HG02588 (cell line): ENCODE data around the gene NAV1.

Experiments used
- ATAC-seq: cut with Tn5 transposase; IDR thresholded peaks from one replicate; pipeline ENCODE4 v1.9.1; 2021; ENCODE audit warnings: mild to moderate bottlenecking, moderate library complexity; ENCODE audit not compliant: unreplicated experiment

NAV1 gene

DNA sequence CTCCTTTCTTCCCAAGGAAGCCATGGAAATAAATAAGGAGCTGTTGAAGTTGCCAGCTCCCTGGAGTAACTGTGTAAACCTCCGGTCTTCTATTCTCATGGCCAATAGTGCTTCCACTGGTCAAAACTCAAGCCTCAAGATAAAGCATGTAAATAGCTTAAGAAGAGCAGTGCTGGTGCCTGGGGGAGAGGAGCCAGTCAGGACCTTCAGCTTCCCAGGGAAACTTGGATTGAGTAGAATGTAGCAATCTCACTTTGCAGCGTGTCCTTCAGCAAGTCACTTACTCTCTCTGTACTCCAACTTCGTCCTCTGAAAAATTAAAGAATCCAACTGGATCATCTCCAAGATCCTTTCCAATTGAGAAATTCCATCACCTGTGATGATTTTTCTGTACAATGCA is 44.7 kb downstream of the NAV1 start:
- no peak for ATAC-seq

DNA sequence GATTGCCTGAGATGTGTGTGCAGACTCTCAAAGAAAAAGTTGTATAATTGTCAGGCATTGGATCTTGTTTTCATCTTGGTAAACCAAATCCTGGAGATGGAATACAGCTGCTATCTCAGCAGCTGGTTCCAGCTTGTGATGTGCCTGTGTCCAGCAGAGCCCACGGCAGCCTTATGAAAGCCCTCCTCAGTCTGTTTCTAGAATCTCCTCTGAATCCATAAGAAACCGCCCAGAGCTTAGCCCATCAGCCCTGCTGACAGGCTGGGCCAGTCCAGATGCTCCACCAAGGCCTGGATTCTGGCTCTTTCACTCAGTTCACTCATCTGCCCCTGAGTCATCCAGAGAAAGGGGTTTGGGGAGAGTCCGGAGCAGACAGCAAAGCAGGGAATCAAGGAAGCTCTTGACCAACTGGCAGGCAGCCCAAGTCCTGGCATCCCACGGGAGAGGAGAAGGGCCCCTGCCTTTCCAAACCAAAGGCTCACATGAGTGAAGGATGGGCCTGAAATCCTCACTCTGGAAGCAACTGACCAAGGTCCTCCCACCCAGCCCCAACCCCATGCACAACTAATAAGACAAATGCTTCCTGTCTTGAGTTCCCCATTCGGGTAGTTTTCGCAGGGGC is 45.7 kb downstream of the NAV1 start:
- no peak for ATAC-seq

DNA sequence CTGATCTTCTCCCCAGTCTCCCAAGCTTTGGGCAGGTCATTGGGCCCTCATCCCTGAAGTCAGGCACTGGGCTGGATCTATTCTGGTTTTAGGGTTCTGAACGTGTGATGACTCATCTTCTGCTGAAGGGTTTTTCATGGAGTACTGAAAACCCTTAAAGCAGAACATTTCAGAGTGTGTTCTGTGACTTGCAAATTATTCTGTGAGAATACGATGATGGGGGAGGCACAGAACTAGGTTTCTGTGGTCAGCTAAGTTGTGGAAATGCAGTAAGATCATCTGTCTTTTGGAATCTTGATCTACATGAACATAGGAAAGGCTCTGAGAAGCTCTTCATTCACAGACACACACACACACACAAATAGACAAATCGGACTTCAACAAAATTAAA is 46.2 kb downstream of the NAV1 start:
- ATAC-seq: no peak

GRCh38 chr1:201585901-201586300 is 47.0 kb downstream of the NAV1 start:
- no peak for ATAC-seq

GRCh38 chr1:201586806-201587205 is 47.9 kb downstream of the NAV1 start:
- no peak for ATAC-seq

DNA sequence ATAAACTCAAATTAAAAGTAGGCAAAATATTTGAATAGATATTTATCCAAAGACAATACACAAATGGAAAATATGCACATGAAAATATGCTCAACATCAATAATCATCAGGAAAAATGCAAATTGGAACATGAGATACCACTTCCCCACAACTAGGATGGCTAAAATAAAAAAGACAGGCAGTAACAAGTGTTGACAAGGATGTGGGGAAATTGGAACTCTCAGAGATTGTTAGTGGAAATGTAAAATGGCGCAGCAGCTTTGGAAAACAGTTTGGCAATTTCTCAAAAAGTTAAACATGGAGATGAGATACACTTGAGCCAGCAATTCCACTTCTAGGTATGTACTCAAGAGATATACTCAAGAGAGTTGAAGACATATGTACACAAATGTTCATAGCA is 48.8 kb downstream of the NAV1 start:
- no peak for ATAC-seq
